Adrenal gland (tissue), 12 donors: ENCODE data around the gene SMPD2. TPM values are rescaled to one million over a fixed set of nuclear protein-coding genes. Genes with fewer than 3 reads are reported as not detected.

ENCODE experiments used
- DNase-seq, 7 donors: peaks; one replicate each; pipeline ENCODE4 v3.0.0-alpha.2; 2019 to 2020
- H3K27ac ChIP-seq, 5 donors: fragments of 200-600 bp; sonication (generic) in 4 of 5; 1 replicate in 3 of 5; 2 replicates in 2 of 5; pipeline versions ENCODE4 v1.5.1 to v1.8.0; 2016 to 2020; ENCODE audit warnings: mild to moderate bottlenecking in 1 of 5
- H3K27me3 ChIP-seq: fragments of 200-600 bp; 2 replicates; pipeline ENCODE4 v1.8.0; 2021
- H3K36me3 ChIP-seq, 2 donors: fragments of 200-600 bp; replicated peaks in 1 of 2; 1 replicate in 1 of 2; 2 replicates in 1 of 2; pipeline versions ENCODE4 v1.5.1 to v1.8.0; 2018 to 2022
- H3K4me1 ChIP-seq, 2 donors: fragments of 200-600 bp; replicated peaks in 1 of 2; 1 replicate in 1 of 2; 2 replicates in 1 of 2; pipeline versions ENCODE4 v1.5.1 to v1.8.0; 2018 to 2021
- H3K4me3 ChIP-seq, 4 donors: fragments of 200-600 bp; sonication (generic) in 3 of 4; one replicate each; pipeline ENCODE4 v1.5.1; 2016 to 2018
- H3K9me3 ChIP-seq, 3 donors: fragments of 200-600 bp; sonication (generic) in 1 of 3; replicated peaks in 1 of 3; 1 replicate in 2 of 3; 2 replicates in 1 of 3; pipeline versions ENCODE4 v1.5.1 to v1.8.0; 2016 to 2021
- CTCF ChIP-seq, 6 experiments: fragments of 450-650 bp in 4 of 6; fragments of 200-600 bp in 2 of 6; sonication (generic) in 1 of 6; IDR thresholded peaks; 1 replicate in 5 of 6; 2 replicates in 1 of 6; pipeline versions ENCODE4 v1.5.1 to v1.8.0; 2016 to 2021; ENCODE audit warnings: antibody characterized with exemption in 6 of 6, mild to moderate bottlenecking in 2 of 6, moderate library complexity in 1 of 6
- POLR2A ChIP-seq, 2 donors: fragments of 450-650 bp; IDR thresholded peaks; one replicate each; pipeline ENCODE4 v1.6.1; 2017; ENCODE audit warnings: antibody characterized with exemption in 2 of 2, mild to moderate bottlenecking in 2 of 2, moderate library complexity in 1 of 2
- WGBS, 4 donors: extraction: QIAGEN DNeasy Blood & Tissue Kit in 2 of 4; methylation state at CpG; one replicate each; pipeline versions ENCODE4 v1.1.5 to v1.1.7; 2013 to 2017; 5-methylcytosine and 5-hydroxymethylcytosine counted together
- intact Hi-C, 2 donors: fragments of 100-400 bp; cut with DNase I; formaldehyde crosslinking; loops; one replicate each; pipeline versions ENCODE4 v1.14.1 to v1.15.0; 2022 to 2023
- polyA plus RNA-seq, 3 donors: library from polyadenylated mRNA; stranded (reverse); fragments of 200-250 nt in 2 of 3; fragments of 350-450 nt in 1 of 3; fragmentation: Illumina TruSeq in 1 of 3; extraction: RNeasy Lipid Tissue Mini Kit (QIAGEN cat#74804) in 1 of 3; gene quantifications; one replicate each; pipeline ENCODE4 v1.2.3, GENCODE V29; 2013 to 2014
- total RNA-seq, 9 donors: library from RNA; depleted of rRNA in 4 of 9; stranded (reverse); fragments of >200 nt in 4 of 9; fragments of 120-200 nt in 1 of 9; fragmentation: NEBNext Ultra II Directional in 1 of 9; extraction: Animal tissue kit (Norgen Biotek cat#: 25700) in 1 of 9; gene quantifications; one replicate each; pipeline versions ENCODE4 v1.1.0 to v1.2.4, GENCODE V29; 2013 to 2023
- donor health status: healthy with polysubstance abuse.
- donor health status: Bipolar disorder and iron deficiency.
- donor health status: DM: yes; HTN: yes; CAD: no.
- donor health status: DM: no; HTN: no; CAD: no.
- donor health status: DM: no; HTN: no; CAD: no.
- donor health status: DM: yes; HTN: yes; CAD: no.

Gene SMPD2
- total and polyA plus RNA-seq, 12 donors = 3.2 to 17.5 (median 10.4) TPM

- intact Hi-C loops = no loop called here
- 13 to 21% (median 17%) methylated on average over 13 to 48 of the region's 48 CpGs for WGBS, 4 donors
These were observed 14.2 kb downstream of the SMPD2 start for GRCh38 chr6:109454496-109455436.

GRCh38 chr6:109455437-109456110 lies 15.1 kb downstream of the SMPD2 start, which contains the start of gene MICAL1:
Gene MICAL1, minus strand, starts transcription at chr6:109455772. Its CDS starts 1,576 bp downstream, at chr6:109454196.
- Histone ChIP-seq H3K4me3 (peak within 1 kb of the TSS in 2 of 4 donors; percentile 39 to 84), H3K9me3 (no peaks in the 10 kb centered on the region), H3K27ac (peak within 1 kb of the TSS in 4 of 5 donors; percentile 29 to 83 (median 48)), H3K4me1 (peaks cover 15 to 34% of the 10 kb centered on the region in 2 donors), H3K27me3 (no peaks in the 10 kb centered on the region), H3K36me3 (no peaks in the 10 kb centered on the region)
- 0 to 1% (median 0%) methylated on average over 8 to 70 of the region's 70 CpGs for WGBS, 4 donors
- intact Hi-C loops = no loop called here
- TF ChIP-seq CTCF (IDR thresholded peaks at IDR 0.05) = peak in 3 of 6 experiments; percentile 20 to 42 (median 36)
- peak in 1 of 2 donors; percentile 2 for TF ChIP-seq POLR2A (IDR thresholded peaks at IDR 0.05)
- peak in 6 of 7 donors; percentile 51 to 75 (median 58) for DNase-seq

More at GRCh38 chr6:109454496-109455436, 14.2 kb downstream of the SMPD2 start:
- H3K27me3 ChIP-seq = no peaks in the 10 kb centered on the region
- TF ChIP-seq CTCF (IDR thresholded peaks at IDR 0.05) = no peak
- no peak for TF ChIP-seq POLR2A (IDR thresholded peaks at IDR 0.05)
- H3K4me3 ChIP-seq = peak overlapping the region in 2 of 4 donors; percentile 39 to 84
- peak in 6 of 7 donors; percentile 34 to 72 (median 54) for DNase-seq
- no peaks in the 10 kb centered on the region for H3K36me3 ChIP-seq
- peak overlapping the region in 4 of 5 donors; percentile 29 to 83 (median 48) for H3K27ac ChIP-seq
- no peaks in the 10 kb centered on the region for H3K9me3 ChIP-seq
- peaks cover 15 to 34% of the 10 kb centered on the region in 2 donors for H3K4me1 ChIP-seq

GRCh38 chr6:109456111-109456583 lies 15.6 kb downstream of the SMPD2 start:
- WGBS, 4 donors = 12 to 41% (median 20%) methylated on average over 15 to 38 of the region's 38 CpGs
- Histone ChIP-seq H3K27me3 (no peaks in the 10 kb centered on the region), H3K4me3 (peak overlapping the region in 2 of 4 donors; percentile 39 to 84), H3K4me1 (peaks cover 15 to 34% of the 10 kb centered on the region in 2 donors), H3K36me3 (no peaks in the 10 kb centered on the region), H3K9me3 (no peaks in the 10 kb centered on the region), H3K27ac (peak overlapping the region in 2 of 5 donors; percentile 41 to 83)
- peak in 1 of 7 donors; percentile 54 for DNase-seq
- TF ChIP-seq POLR2A (IDR thresholded peaks at IDR 0.05) = no peak
- TF ChIP-seq CTCF (IDR thresholded peaks at IDR 0.05) = no peak
- intact Hi-C loops = no loop called here
